Measurements from ENCODE around the gene FRMPD2.
"Not testable (repeated sequence)": the region's sequence is repeated elsewhere in the genome, so short reads cannot be mapped to it uniquely, and the experiment has no call there.

The FRMPD2 gene

DNA sequence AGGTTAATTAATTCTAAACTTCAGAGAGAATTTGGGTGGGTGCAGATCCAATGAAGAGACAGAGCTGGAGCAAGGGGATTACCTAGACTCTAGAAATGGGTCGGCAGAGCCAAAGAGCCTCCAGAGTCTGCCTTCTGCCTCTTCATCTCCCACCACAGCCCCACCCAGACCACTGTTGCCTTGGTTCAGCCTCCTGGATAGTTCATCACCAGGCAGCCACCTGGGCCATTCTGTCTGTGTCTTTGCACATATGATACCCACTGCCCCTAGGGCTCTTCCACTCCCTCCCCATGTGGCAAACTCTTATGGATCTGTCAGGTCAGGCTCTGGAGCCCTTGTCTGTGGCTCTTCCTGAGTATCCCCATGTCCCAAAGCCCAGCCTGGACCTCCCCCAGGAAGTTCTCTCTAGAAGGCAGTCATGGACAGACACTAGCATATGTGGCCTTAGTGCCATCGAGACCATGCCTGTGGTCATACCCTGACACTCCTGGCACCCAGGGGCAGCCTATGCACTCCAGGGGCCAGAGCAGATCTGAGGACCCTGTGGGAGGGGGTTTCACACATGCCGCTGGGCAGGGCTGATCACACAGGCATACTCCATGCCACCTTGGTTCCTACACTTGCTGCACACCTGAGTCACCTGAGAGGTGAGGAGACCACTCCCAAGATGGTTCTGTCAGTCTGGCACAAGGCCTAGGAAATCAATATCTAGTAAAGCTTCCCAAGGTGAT, 41.6 kb downstream of the FRMPD2 start:
- no peak for DNase-seq

DNA sequence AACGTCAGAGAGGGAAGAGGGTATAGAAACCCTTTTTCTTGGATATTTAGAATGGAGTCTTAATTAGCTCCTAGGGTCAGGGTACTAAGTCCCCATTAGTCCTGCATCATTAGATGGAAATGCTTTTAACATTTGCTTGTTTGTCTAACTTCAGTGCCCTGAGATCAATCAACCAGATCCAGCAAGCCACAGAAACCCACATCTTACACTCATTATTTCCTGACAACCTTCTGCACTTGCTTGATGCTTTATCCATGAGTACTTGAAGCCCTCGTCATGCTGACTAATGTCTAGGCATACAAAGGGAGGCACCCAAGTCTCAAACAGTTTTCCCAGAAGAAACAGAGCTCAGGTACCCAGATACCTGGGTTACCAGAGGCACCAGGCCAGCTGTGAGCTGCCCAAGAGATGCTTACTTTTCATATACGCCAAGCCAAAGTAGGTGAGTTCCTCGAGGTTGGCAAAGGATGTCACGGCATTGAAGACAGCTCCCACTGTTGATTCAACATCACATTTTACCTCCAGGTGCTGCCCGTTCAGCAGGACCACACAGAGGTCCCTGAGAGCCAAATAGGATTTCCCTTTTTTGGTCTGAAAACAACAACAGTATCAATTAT, 42.7 kb downstream of the FRMPD2 start:
- no peak for DNase-seq

DNA sequence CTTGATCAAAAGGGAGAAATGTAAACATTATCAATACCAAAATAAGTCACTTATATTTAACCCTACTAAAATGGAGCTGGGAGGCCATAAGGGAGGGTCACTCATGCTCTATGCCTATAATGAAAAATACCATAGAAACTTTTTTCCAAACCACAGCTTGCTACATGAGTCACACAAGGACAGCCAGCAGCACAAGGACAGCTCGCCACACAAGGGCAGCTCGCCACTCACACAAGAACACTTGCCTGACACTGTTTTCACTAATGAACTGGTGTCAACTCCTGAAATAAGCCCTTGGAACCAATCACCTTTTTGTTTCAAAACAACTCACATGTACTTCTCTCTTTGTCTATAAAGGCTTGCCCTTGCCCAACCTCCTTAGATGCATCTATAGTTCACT, 43.3 kb downstream of the FRMPD2 start:
- DNase-seq: no peak

DNA sequence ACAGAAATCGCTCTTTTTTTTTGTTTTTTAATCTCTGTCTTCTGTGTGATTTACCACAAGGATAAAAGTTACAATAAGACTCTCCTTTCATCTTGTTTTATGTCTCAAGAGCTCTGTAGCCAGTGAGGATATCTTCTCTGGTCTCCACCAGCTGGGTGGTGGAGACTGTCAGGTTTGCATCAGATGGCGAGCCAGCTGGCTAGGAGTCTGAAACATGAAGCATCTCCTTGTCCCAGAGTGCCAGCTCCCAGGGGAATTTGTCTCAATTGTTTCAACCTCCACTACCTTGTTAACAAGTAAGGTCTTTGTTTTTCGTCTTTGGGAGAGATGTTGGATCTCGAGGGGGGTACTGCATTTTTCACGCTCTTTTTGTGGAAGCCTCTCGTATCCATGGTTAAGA, 47.3 kb downstream of the FRMPD2 start:
- no peak for DNase-seq

DNA sequence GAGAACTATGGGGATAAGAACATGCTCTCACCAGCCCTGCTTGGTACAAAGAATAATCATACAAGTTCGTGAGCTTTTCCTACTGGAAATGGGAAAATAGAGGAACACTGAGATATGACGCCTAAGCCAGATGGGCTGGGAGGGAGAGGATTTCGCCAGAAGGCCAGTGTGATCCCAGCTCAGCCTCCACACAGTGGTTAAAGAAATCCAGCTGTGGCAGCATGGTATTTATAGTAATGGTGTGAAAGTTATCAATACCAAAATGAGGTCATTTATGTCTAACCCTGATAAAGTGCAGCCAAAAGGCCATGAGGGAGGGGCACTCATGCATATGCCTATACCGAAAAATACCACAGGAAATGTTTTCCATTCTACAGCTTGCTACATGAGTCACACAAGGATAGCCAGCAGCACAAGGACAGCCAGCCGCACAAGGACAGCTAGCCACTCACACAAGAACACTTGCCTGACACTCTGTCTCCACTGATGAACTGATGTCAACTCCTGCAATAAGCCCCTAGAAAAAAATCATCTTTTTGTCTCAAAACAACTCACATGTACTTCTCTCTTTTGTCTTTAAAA, 49.4 kb downstream of the FRMPD2 start:
- no peak for DNase-seq

DNA sequence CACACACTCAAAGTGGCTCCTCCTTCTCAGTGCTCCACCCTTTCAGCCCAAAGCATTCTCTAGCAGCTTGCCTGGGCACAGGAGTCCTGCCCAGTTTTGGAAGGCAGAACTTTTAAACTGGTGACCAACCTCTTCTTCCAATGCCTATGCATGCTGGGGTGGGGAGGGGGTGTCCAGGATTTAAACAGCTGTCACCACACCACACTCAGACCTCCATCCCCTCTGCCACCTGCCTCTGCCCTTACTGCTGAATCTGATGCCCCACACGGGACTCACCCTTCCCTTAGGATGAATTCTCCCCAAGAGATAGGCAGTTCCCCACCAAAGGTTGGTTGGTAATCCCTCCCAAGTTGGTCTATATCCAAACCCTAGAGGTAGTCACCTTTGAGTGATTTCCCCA, 50.2 kb downstream of the FRMPD2 start:
- DNase-seq: no peak

DNA sequence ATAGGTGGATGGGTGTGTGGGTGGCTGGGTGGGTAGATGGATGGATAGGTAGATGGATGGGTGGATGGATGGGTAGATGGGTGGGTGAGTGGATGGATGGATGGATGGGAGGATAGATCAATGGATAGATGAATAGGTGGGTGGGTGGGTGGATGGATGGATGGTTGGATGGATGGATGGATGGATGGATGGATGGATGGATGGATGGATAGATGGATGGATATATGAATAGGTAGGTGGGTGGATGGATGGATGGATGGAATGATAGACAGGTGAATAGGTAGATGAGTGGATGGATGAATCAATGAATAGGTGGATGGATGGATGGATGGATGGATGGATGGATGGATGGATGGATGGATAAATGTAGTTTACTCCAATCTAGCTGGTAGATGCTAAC, 52.7 kb downstream of the FRMPD2 start:
- no peak for DNase-seq

DNA sequence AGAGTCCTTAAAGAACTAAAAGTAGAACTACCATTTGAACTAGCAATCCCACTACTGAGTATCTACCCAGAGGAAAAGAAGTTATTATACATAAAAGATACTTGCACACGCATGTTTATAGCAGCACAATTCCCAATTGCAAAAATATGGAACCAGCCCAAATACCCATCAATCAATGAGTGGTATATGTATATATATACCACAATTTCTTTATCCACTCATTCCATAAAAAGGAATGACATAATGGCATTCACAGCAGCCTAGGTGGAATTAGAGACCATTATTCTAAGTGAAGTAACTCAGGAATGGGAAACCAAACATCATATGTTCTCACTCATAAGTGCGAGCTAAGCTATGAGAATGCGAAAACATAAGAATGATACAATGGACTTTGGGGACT, 53.5 kb downstream of the FRMPD2 start:
- DNase-seq: not testable (repeated sequence)

DNA sequence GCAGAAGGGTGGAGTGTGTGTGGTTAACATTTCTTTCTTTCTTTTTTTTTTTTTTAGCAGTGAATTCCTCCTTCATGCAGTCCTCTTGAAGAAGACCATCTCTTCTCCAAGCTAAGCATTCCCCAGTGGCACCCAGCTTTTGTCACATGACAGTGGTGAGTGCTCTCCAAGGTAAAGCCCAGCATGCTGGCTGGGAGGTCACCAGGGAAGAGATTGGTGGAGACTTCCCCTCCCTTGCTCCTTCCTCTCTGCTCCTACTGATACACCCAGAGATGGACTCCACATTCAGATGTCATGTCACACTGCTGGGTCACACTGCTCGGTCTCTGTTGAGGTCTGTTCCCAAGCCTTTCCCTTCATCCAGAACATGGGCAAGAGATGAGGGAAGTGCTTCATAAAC, 55.3 kb downstream of the FRMPD2 start:
- no peak for DNase-seq

DNA sequence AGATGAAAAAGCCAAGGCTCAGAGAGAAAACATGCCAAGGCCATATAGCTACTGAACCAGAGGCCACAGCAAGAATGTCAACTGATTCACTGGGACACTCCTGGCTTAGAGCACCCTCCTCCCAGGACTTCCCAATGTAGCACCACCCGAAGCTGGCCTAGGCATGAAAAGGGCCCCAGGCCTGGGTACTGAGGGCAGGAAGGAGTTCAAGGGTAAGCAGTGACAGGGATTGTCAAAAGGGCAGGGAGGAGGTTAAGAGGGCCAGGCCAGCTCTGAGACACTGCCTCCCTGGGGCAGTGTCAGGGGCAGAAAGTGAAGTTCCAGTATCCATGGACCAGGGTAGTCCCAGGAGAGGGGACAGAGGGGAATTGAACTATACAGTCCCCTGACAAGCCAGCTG, 57.8 kb downstream of the FRMPD2 start:
- no peak for DNase-seq

DNA sequence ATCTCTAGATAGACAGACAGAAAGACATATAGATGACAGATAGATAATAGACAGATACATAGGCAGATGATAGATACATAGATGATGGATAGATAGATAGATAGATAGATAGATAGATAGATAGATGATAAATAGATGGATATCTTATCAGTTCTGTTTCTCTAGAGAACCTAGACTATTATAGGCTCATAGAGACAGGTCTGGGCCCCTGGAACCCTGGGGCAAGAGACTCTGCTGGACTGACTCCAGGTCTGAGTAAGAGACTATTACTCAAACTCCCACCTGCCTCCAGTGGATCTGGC, 58.3 kb downstream of the FRMPD2 start:
- no peak for DNase-seq

DNA sequence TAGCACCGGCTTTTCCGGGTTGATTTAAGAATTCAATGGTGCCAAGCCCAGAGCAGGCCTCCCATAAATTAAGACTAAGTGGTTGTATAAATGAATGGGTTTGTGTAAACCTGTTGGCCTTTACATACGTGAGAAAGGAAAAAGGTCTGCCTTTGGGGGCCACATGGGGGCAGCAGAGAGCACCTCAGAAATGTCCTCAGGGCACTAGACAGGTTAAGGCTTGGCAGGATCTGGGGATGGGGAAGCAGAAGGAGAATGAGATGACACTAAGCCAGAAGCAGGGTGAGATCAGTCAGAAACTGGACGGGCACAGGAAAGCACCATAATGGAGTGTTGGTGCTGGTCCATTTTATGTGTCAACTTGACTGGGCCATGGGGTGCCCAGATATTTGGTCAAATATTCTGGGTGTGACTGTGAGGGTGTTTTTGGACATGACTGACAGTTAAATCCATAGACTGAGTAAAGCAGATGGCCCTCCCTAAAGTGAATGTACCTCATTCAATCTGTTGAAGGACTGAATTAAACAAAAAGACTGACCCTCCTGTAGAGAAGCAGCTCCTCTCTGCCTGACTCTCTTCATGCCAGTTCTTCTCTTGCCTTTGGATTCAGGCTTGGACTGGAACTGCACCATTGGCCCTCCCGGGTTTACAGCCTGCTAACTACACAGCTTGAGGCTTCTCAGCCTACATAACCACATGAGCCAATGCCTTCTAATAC, 58.9 kb downstream of the FRMPD2 start:
- DNase-seq: no peak

DNA sequence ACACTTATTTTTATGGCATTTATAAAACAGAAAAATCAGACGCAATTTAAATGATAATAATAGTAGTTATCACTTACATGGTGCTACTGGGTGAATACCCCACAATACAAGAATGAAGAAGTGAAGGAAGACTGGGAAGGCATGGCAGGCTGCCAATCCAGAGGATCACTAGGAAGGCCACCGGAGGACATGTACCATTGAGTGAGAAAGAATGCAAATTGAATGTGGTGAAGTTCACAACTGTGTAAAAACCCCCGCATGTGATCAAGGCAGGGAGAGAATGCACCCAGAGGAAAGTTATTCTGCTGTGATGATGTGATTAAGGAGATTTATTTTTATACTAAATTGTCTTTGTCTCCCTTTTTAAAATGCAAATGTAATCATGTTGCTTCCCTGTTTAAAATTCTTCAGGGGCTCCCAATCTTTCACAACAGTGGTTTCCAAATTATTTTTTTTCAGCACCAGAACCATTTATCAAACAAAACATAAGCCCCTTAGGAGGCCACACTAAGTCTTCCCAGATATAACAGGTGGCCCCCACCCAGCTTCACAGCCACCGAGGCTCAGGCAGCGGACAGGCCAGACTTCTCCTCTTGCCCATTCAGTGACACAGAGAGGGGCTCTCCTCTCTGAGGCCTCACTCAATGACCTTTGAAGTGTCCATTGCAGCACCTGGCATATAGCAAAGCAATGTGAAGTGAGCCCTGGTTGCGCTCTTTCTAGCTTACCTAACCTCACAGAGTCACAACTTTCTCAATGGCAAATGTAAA, 59.6 kb downstream of the FRMPD2 start:
- no peak for DNase-seq

DNA sequence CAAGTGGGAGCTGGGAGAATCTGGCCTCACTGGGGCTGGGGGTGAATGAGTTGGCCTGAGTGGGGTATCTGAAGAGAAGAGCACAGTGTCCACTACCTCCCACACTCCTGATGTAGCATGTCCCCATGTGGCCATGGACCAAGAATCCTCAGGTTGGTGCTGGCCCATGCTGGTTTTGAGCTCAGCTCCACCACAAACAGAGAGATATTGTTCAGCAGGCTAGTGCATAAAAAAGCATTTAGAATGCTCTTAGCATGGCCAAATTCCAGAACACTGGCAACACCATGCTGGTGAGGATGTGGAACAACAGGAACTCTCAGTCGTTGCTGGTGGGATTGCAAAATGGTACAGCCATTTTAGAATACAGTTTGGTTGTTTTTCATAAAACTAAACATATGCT, 61.4 kb downstream of the FRMPD2 start:
- DNase-seq: no peak

DNA sequence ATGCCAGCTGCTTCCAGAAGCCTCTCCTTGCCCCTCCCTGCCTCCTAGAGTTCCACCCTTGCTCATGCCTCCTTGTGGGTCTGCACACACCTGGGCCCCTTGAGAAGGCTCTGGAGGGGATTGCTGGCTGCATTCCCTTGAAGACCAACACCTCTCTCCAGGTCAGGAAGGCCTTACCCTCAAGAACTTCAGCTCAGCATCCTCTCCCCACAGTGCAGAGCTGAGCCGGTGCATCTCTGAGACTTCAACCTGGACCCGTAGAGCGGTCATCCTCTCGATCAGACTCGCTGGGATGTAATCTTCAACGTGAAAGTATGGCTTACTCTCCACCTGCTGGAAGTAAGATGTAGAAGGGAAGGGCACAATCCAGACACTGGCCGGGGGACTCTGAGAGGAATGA, 62.7 kb downstream of the FRMPD2 start:
- no peak for DNase-seq

DNA sequence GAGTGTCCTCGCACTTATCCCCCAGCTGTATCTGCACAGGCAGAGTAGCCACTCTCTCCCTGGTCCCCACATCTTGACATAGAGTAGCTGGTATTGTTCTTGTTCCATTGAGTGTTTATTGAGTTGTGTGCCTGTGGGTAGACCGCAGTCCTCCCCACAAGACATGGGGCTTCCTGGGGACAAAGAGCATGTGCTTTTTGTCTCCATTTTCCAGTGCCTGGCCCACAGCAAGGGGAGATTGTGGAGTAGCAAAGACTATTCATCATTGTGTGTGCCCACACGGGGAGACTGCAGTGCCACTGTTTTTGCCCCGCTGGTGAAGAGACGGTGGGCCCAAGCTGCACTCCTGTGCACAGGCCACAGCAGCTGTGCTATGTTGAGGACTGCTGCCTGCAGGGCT, 63.5 kb downstream of the FRMPD2 start:
- no peak for DNase-seq

DNA sequence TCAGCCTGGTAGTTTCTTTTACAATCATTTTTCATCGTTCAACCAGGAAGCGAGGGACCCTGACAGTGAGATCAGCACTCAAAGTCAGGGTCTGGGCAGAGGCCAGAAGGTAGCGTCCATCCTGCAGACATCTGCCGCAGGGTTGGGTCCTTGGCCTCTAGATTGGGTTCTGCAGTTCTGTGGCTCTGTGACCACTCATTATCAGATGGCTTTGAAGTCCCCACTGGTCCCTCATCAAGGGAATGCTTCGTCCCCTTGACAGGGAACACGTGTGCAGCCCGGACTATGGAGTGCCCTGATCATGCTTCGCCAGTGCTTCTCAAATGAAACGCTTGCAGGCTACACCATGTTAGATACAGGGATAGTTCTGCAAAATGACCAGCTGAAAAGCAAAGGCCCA, 64.1 kb downstream of the FRMPD2 start:
- no peak for DNase-seq

DNA sequence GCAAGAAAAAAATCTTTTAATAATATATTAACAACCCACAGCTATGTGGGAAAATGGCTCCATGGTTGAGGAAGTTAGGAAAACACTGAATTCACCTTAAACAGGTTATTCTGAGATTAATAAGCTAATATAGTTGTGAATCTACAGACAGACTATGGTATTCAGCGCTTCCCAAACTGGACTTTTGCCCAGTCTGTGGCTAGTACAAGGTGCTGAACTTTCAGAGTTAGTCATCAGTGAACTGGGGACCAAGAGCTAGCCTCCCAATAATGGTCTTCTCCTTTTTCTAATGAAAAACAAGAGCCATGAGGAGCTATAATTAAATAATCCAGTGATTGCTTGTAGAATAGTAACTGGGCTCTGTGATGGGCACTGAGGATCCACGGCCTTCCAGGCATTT, 65.3 kb downstream of the FRMPD2 start:
- DNase-seq: no peak

DNA sequence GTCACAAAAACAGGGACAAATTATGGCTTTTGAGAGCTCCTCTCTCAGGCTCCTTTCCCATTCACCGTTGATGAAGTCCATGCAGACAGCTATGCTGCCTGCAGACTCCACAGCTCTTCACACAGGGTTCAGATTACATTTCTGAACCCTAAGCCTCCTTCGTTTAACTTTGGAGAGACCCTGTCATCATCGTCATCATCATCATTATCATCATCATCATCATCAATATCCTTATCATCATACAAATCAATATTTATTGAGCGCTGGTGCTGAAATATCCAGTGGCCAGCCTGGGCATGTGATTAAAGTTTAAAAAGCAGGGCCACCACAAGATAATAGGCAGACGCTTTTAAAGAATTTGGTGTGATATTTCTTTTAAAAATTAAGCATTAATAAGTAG, 66.6 kb downstream of the FRMPD2 start:
- DNase-seq: no peak

DNA sequence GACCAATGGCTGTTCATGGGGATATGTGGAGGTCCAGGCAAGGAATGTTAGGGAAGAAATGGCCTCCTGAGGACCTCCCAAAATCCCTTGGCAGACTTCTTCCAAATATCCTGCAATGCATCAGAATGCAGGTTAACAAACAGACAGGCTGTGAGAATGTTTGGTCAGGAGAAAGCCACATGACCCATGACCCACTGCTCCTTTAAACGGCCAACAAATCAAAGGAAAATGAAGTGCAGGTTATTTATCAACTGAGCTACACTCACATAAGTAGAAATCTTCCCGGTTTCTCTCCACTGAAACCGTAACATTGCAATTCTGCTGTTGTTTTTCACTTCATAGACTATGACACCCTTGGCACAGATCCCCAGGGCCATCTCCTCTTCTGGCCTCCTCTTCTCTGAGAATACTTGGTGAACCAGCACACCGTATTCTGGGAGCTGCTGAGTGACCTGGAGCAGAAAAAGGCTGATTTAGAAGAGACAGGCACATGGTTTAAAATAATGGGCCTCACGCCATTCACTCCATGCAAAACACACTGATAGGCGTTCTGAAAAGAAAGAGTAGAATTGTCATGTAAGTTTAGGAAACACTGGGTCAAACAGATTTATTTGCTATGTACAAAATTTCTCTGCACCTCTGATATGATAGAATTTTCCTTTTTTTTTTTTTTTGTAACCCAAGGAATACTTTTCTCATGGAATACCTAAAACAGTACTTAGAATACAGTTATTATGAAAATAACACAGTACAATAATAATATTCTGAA, 67.8 kb downstream of the FRMPD2 start:
- DNase-seq: no peak

DNA sequence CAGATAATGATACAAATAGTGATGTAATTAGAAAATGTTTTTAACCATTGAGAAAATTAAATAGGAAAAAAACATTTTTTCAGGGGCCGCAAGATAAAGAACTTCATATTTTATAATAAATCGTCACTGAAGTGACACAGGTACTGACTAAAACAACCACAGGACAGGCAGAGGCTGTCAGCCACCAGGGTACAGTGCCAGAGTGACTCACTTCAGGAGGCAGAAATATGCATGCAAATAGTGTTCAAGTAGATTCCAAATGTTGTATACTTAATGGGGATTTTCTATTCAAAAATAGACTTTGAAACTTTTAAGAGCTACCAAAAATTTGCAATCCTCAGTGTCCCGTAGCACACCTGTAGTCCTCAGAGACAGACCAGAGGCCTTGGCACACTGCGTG, 68.6 kb downstream of the FRMPD2 start:
- no peak for DNase-seq

DNA sequence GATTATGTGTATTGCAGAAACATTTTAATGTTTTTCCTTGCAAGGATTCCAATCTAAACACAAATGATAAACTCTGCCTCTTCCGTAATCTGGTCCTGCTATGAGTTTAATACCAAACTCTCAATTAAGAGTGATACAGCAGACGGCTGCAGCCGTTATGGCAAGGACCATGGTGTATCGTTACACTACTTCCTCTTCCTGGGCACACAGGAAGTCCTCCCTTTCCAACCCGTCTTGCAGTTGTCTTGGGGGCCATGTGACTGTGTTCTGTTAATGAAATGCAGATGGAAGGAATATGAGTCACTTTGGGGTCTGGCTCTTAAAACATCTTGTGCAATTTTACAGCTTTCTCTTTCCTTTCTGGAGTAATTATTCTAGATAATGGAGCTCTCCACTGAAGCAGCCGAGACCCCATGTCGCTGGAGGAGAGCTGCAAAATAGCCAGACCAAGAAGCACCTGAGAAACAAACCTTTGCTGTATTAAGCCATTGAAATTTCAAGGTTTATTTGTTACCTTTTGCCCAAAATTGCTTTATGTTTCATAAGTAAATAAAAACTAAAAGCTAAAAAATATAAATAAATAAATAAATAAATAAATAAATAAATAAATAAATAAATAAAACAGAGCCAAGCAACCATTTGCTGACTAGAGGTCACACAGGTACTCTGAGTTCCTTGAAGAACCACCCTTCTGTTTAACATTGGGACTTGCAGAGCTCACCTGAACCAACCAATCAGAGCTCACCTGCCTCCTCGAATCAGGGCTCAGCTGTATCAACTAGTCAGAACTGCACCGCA, 74.7 kb downstream of the FRMPD2 start:
- DNase-seq: no peak
